BLaER1 treated with 17β-estradiol and CSF1 and Interleukin-3, amounts not matched to agents 10 nM and 100 nM (cell line): ENCODE measurements around the gene VMO1.
A peak's percentile ranks its signal among the peaks of the same experiment; 100 is the strongest.

Source experiments
- H3K27ac ChIP-seq, 11 experiments: shearing (Covaris generic); formaldehyde crosslinking; 2 replicates each; pipeline ENCODE4 v1.8.1; 2022
- H3K27me3 ChIP-seq, 11 experiments: shearing (Covaris generic); formaldehyde crosslinking; 2 replicates each; pipeline ENCODE4 v1.8.1; 2022
- H3K36me3 ChIP-seq, 11 experiments: shearing (Covaris generic); formaldehyde crosslinking; 2 replicates each; pipeline ENCODE4 v1.8.1; 2022
- H3K4me1 ChIP-seq, 10 experiments: shearing (Covaris generic); formaldehyde crosslinking; 2 replicates each; pipeline ENCODE4 v1.8.1; 2022
- H3K4me2 ChIP-seq, 11 experiments: shearing (Covaris generic); formaldehyde crosslinking; 2 replicates each; pipeline ENCODE4 v1.8.1; 2022
- H3K4me3 ChIP-seq, 10 experiments: shearing (Covaris generic); formaldehyde crosslinking; 2 replicates each; pipeline ENCODE4 v1.8.1; 2022
- H3K9ac ChIP-seq, 11 experiments: shearing (Covaris generic); formaldehyde crosslinking; 2 replicates each; pipeline ENCODE4 v1.8.1; 2022
- H3K9me3 ChIP-seq, 11 experiments: shearing (Covaris generic); formaldehyde crosslinking; replicated peaks in 1 of 11; 2 replicates each; pipeline ENCODE4 v1.8.1; 2022
- H4K20me1 ChIP-seq, 11 experiments: shearing (Covaris generic); formaldehyde crosslinking; 2 replicates each; pipeline ENCODE4 v1.8.1; 2022
- Cebpa-rat ChIP-seq, 11 experiments: shearing (Covaris generic); IDR thresholded peaks; 2 replicates each; pipeline ENCODE4 v1.8.1; 2022

VMO1 gene

GRCh38 chr17:4743898-4744297 is 42.3 kb downstream of the VMO1 start:
- Histone ChIP-seq H3K4me1 (peaks cover 53 to 73% (median 59%) of the 10 kb centered on the region in 10 experiments), H3K4me2 (peak overlapping the region in 8 of 11 experiments; percentile 18 to 76 (median 56); a peak in 8 of 22 replicates), H3K9me3 (no peaks in the 10 kb centered on the region), H3K4me3 (no peak overlapping the region), H3K36me3 (no peaks in the 10 kb centered on the region; a peak in 1 of 22 replicates), H3K27me3 (peaks cover 31 to 44% (median 39%) of the 10 kb centered on the region in 11 experiments), H3K9ac (no peak overlapping the region), H4K20me1 (peaks cover 0 to 17% (median 0%) of the 10 kb centered on the region in 11 experiments; a peak in 8 of 22 replicates), H3K27ac (no peak overlapping the region)
- no peak for TF ChIP-seq Cebpa-rat (IDR thresholded peaks at IDR 0.05)

GRCh38 chr17:4743216-4743615 is 42.9 kb downstream of the VMO1 start:
- peaks cover 51 to 70% (median 59%) of the 10 kb centered on the region in 10 experiments for H3K4me1 ChIP-seq
- H4K20me1 ChIP-seq, result peaks cover 0 to 19% (median 0%) of the 10 kb centered on the region in 11 experiments; a peak in 8 of 22 replicates
- no peak overlapping the region for H3K9ac ChIP-seq
- TF ChIP-seq Cebpa-rat (IDR thresholded peaks at IDR 0.05), result no peak
- H3K9me3 ChIP-seq, result no peaks in the 10 kb centered on the region
- H3K27ac ChIP-seq, result no peak overlapping the region
- no peak overlapping the region for H3K4me3 ChIP-seq
- peak overlapping the region in 10 of 11 experiments; percentile 15 to 76 (median 50); a peak in 15 of 22 replicates for H3K4me2 ChIP-seq
- peaks cover 0 to 3% (median 0%) of the 10 kb centered on the region in 11 experiments; a peak in 3 of 22 replicates for H3K36me3 ChIP-seq
- peaks cover 36 to 51% (median 46%) of the 10 kb centered on the region in 11 experiments for H3K27me3 ChIP-seq

- H3K4me3 ChIP-seq, result no peak overlapping the region
Measured at GRCh38 chr17:4742629-4743028, 43.5 kb downstream of the VMO1 start.

GRCh38 chr17:4742133-4742532 is 44.0 kb downstream of the VMO1 start:
- peaks cover 0 to 9% (median 0%) of the 10 kb centered on the region in 11 experiments; a peak in 3 of 22 replicates for H3K36me3 ChIP-seq
- H3K4me3 ChIP-seq, result no peak overlapping the region
- H3K4me2 ChIP-seq, result peak overlapping the region in 9 of 11 experiments; percentile 18 to 98 (median 72); a peak in 10 of 22 replicates
- peaks cover 39 to 62% (median 57%) of the 10 kb centered on the region in 11 experiments for H3K27me3 ChIP-seq
- no peak overlapping the region for H3K9ac ChIP-seq
- no peak overlapping the region; a peak in 1 of 22 replicates for H3K27ac ChIP-seq
- H3K4me1 ChIP-seq, result peaks cover 44 to 68% (median 51%) of the 10 kb centered on the region in 10 experiments
- peaks cover 0 to 19% (median 0%) of the 10 kb centered on the region in 11 experiments; a peak in 8 of 22 replicates for H4K20me1 ChIP-seq
- TF ChIP-seq Cebpa-rat (IDR thresholded peaks at IDR 0.05), result no peak
- H3K9me3 ChIP-seq, result no peaks in the 10 kb centered on the region

More at GRCh38 chr17:4742629-4743028, 43.5 kb downstream of the VMO1 start:
- no peak for TF ChIP-seq Cebpa-rat (IDR thresholded peaks at IDR 0.05)
- Histone ChIP-seq H3K27me3 (peaks cover 39 to 57% (median 52%) of the 10 kb centered on the region in 11 experiments), H3K36me3 (peaks cover 0 to 7% (median 0%) of the 10 kb centered on the region in 11 experiments; a peak in 3 of 22 replicates), H3K9ac (no peak overlapping the region), H3K27ac (no peak overlapping the region; a peak in 1 of 22 replicates), H3K4me2 (peak overlapping the region; percentile 18 to 98 (median 60); a peak in 18 of 22 replicates), H3K9me3 (no peaks in the 10 kb centered on the region), H4K20me1 (peaks cover 0 to 19% (median 0%) of the 10 kb centered on the region in 11 experiments; a peak in 8 of 22 replicates), H3K4me1 (peaks cover 49 to 71% (median 55%) of the 10 kb centered on the region in 10 experiments)

- H4K20me1 ChIP-seq, result peaks cover 0 to 19% (median 0%) of the 10 kb centered on the region in 11 experiments; a peak in 8 of 22 replicates
- H3K4me1 ChIP-seq, result peaks cover 39 to 68% (median 47%) of the 10 kb centered on the region in 10 experiments
- peaks cover 39 to 68% (median 63%) of the 10 kb centered on the region in 11 experiments for H3K27me3 ChIP-seq
- H3K4me3 ChIP-seq, result no peak overlapping the region
- no peak overlapping the region for H3K9ac ChIP-seq
- H3K9me3 ChIP-seq, result no peaks in the 10 kb centered on the region
- H3K27ac ChIP-seq, result no peak overlapping the region
- peak overlapping the region in 4 of 11 experiments; percentile 18 to 98 (median 80); a peak in 4 of 22 replicates for H3K4me2 ChIP-seq
- peaks cover 0 to 14% (median 0%) of the 10 kb centered on the region in 11 experiments; a peak in 3 of 22 replicates for H3K36me3 ChIP-seq
- no peak for TF ChIP-seq Cebpa-rat (IDR thresholded peaks at IDR 0.05)
Measured at GRCh38 chr17:4741544-4741943, 44.6 kb downstream of the VMO1 start.

- 0 out of 22 replicates have a peak overlapping the region, but pooled peaks of 1 of the 11 experiments have one; percentile 89 for H3K27ac ChIP-seq
- peak overlapping the region in 2 of 11 experiments; percentile 92 to 96; a peak in 2 of 22 replicates for H3K9ac ChIP-seq
- H3K36me3 ChIP-seq, result peaks cover 0 to 16% (median 0%) of the 10 kb centered on the region in 11 experiments; a peak in 4 of 22 replicates
- no peaks in the 10 kb centered on the region for H3K9me3 ChIP-seq
- H3K27me3 ChIP-seq, result peaks cover 39 to 76% (median 72%) of the 10 kb centered on the region in 11 experiments
- H3K4me2 ChIP-seq, result peak overlapping the region in 4 of 11 experiments; percentile 85 to 98 (median 96); a peak in 6 of 22 replicates
- TF ChIP-seq Cebpa-rat (IDR thresholded peaks at IDR 0.05), result no peak
- H3K4me3 ChIP-seq, result peak overlapping the region in 3 of 10 experiments; percentile 73 to 95 (median 84); a peak in 5 of 20 replicates
- H4K20me1 ChIP-seq, result peaks cover 0 to 19% (median 0%) of the 10 kb centered on the region in 11 experiments; a peak in 8 of 22 replicates
- H3K4me1 ChIP-seq, result peaks cover 39 to 72% (median 52%) of the 10 kb centered on the region in 10 experiments
Measured at GRCh38 chr17:4740584-4740983, 45.6 kb downstream of the VMO1 start.

GRCh38 chr17:4740025-4740351 is 46.2 kb downstream of the VMO1 start:
- Histone ChIP-seq H3K27ac (peak overlapping the region in 5 of 11 experiments; percentile 50 to 89 (median 79); a peak in 9 of 22 replicates), H3K9me3 (no peaks in the 10 kb centered on the region), H3K27me3 (peaks cover 39 to 80% (median 72%) of the 10 kb centered on the region in 11 experiments), H4K20me1 (peaks cover 0 to 19% (median 0%) of the 10 kb centered on the region in 11 experiments; a peak in 8 of 22 replicates), H3K36me3 (peaks cover 0 to 22% (median 0%) of the 10 kb centered on the region in 11 experiments; a peak in 5 of 22 replicates), H3K4me2 (peak overlapping the region; percentile 85 to 100 (median 98)), H3K4me1 (peaks cover 35 to 75% (median 52%) of the 10 kb centered on the region in 10 experiments), H3K9ac (peak overlapping the region; percentile 44 to 96 (median 77); a peak in 21 of 22 replicates), H3K4me3 (peak overlapping the region; percentile 62 to 95 (median 72))
- no peak for TF ChIP-seq Cebpa-rat (IDR thresholded peaks at IDR 0.05)

GRCh38 chr17:4739122-4740024 is 46.8 kb downstream of the VMO1 start, which contains the start of the genes CXCL16 and ZMYND15:
Gene CXCL16, minus strand, starts transcription at chr17:4739928. Its CDS starts 589 bp downstream, at chr17:4739339.
Gene ZMYND15, plus strand, starts transcription at chr17:4739833. Its CDS starts 716 bp downstream, at chr17:4740549.
- Histone ChIP-seq H3K4me2 (peak within 1 kb of the TSS; percentile 85 to 100 (median 98)), H3K4me3 (peak within 1 kb of the TSS; percentile 62 to 95 (median 72)), H4K20me1 (peaks cover 0 to 19% (median 0%) of the 10 kb centered on the region in 11 experiments; a peak in 8 of 22 replicates), H3K27me3 (peaks cover 39 to 82% (median 72%) of the 10 kb centered on the region in 11 experiments), H3K9me3 (no peaks in the 10 kb centered on the region), H3K27ac (peak within 1 kb of the TSS in 7 of 11 experiments; percentile 18 to 89 (median 66); a peak in 13 of 22 replicates), H3K4me1 (peaks cover 33 to 75% (median 54%) of the 10 kb centered on the region in 10 experiments), H3K36me3 (peaks cover 0 to 28% (median 0%) of the 10 kb centered on the region in 11 experiments; a peak in 5 of 22 replicates), H3K9ac (peak within 1 kb of the TSS; percentile 44 to 96 (median 77); a peak in 21 of 22 replicates)
- no peak for TF ChIP-seq Cebpa-rat (IDR thresholded peaks at IDR 0.05)
